Lower leg skin (tissue), 3 donors: ENCODE data around the gene BACE1.

Source experiments
- POLR2A ChIP-seq, 2 donors: fragments of 450-650 bp; IDR thresholded peaks; one replicate each; pipeline ENCODE4 v1.6.1; 2016 to 2017; ENCODE audit warnings: antibody characterized with exemption in 2 of 2, mild to moderate bottlenecking in 1 of 2, moderate library complexity in 1 of 2
- TF ChIP-seq, protein P1 (sequence below), 3 donors: fragments of 450-650 bp; IDR thresholded peaks; one replicate each; pipeline ENCODE4 v1.5.1; 2016; ENCODE audit warnings: antibody characterized with exemption in 3 of 3, mild to moderate bottlenecking in 3 of 3, moderate library complexity in 2 of 3

GRCh38 chr11:117282956-117283355, 33.1 kb downstream of the BACE1 start:
- TF ChIP-seq POLR2A (IDR thresholded peaks at IDR 0.05): no peak
- TF ChIP-seq, protein P1, sequence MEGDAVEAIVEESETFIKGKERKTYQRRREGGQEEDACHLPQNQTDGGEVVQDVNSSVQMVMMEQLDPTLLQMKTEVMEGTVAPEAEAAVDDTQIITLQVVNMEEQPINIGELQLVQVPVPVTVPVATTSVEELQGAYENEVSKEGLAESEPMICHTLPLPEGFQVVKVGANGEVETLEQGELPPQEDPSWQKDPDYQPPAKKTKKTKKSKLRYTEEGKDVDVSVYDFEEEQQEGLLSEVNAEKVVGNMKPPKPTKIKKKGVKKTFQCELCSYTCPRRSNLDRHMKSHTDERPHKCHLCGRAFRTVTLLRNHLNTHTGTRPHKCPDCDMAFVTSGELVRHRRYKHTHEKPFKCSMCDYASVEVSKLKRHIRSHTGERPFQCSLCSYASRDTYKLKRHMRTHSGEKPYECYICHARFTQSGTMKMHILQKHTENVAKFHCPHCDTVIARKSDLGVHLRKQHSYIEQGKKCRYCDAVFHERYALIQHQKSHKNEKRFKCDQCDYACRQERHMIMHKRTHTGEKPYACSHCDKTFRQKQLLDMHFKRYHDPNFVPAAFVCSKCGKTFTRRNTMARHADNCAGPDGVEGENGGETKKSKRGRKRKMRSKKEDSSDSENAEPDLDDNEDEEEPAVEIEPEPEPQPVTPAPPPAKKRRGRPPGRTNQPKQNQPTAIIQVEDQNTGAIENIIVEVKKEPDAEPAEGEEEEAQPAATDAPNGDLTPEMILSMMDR (IDR thresholded peaks at IDR 0.05): no peak
